Sigmoid colon (tissue), 7 donors: ENCODE measurements around the gene TUBB. TPM values are rescaled to one million over a fixed set of nuclear protein-coding genes. Genes with fewer than 3 reads are reported as not detected.

ENCODE experiments used
- DNase-seq: peaks from one replicate; pipeline ENCODE4 v3.0.0-alpha.2; 2019
- H3K27ac ChIP-seq, 4 donors: fragments of 200-600 bp; sonication (generic); one replicate each; pipeline ENCODE4 v1.5.1; 2016 to 2019; ENCODE audit warnings: mild to moderate bottlenecking in 1 of 4
- H3K27me3 ChIP-seq, 3 donors: fragments of 200-600 bp; sonication (generic); one replicate each; pipeline ENCODE4 v1.5.1; 2019; ENCODE audit warnings: mild to moderate bottlenecking in 1 of 3
- H3K36me3 ChIP-seq, 4 donors: fragments of 200-600 bp; sonication (generic); one replicate each; pipeline ENCODE4 v1.5.1; 2016 to 2019
- H3K4me1 ChIP-seq, 4 donors: fragments of 200-600 bp; sonication (generic); one replicate each; pipeline ENCODE4 v1.5.1; 2017 to 2019
- H3K4me3 ChIP-seq, 4 donors: fragments of 200-600 bp; sonication (generic); one replicate each; pipeline ENCODE4 v1.5.1; 2017 to 2019; ENCODE audit warnings: mild to moderate bottlenecking in 2 of 4, moderate library complexity in 1 of 4
- H3K9me3 ChIP-seq, 4 donors: fragments of 200-600 bp in 3 of 4; sonication (generic) in 3 of 4; one replicate each; pipeline versions ENCODE4 v1.5.1 to v1.6.1; 2013 to 2019
- CTCF ChIP-seq, 4 experiments: fragments of 450-650 bp in 3 of 4; fragments of 200-600 bp in 1 of 4; IDR thresholded peaks; one replicate each; pipeline ENCODE4 v1.5.1; 2016 to 2019; ENCODE audit warnings: antibody characterized with exemption in 4 of 4, mild to moderate bottlenecking in 3 of 4, moderate library complexity in 2 of 4
- EP300 ChIP-seq, 4 donors: sonication (generic); formaldehyde crosslinking; IDR thresholded peaks; one replicate each; pipeline ENCODE4 v1.6.1; 2017; ENCODE audit warnings: antibody characterized with exemption in 4 of 4
- POLR2A ChIP-seq, 2 donors: fragments of 450-650 bp; IDR thresholded peaks; one replicate each; pipeline ENCODE4 v1.6.1; 2016; ENCODE audit warnings: antibody characterized with exemption in 2 of 2, mild to moderate bottlenecking in 2 of 2, moderate library complexity in 2 of 2
- POLR2AphosphoS5 ChIP-seq, 4 donors: sonication (generic); formaldehyde crosslinking; IDR thresholded peaks; one replicate each; pipeline ENCODE4 v1.6.1; 2017; ENCODE audit warnings: antibody characterized with exemption in 4 of 4
- WGBS, 2 donors: extraction: QIAGEN DNeasy Blood & Tissue Kit; methylation state at CpG; one replicate each; pipeline ENCODE4 v1.1.7; 2013; 5-methylcytosine and 5-hydroxymethylcytosine counted together
- intact Hi-C: fragments of 100-400 bp; cut with DNase I; formaldehyde crosslinking; loops from one replicate; pipeline ENCODE4 v1.15.1; 2023
- polyA plus RNA-seq, 3 donors: library from polyadenylated mRNA; stranded (reverse); fragments of 200-250 nt; gene quantifications; one replicate each; pipeline ENCODE4 v1.2.3, GENCODE V29; 2013
- total RNA-seq, 4 donors: library from RNA; depleted of rRNA; stranded (reverse); fragments of >200 nt; gene quantifications; one replicate each; pipeline ENCODE4 v1.1.0, GENCODE V29; 2016
- donor health status: healthy with polysubstance abuse.
- donor health status: Bipolar disorder and iron deficiency.
- donor health status: healthy.

TUBB gene
- total and polyA plus RNA-seq, 7 donors = 96.1 to 306 (median 267) TPM

- WGBS, 2 donors = 30 to 62% methylated on average over 11 of the region's 11 CpGs
- H3K4me1 ChIP-seq = peaks cover 0 to 79% (median 73%) of the 10 kb centered on the region in 4 donors
- H3K36me3 ChIP-seq = peaks cover 2 to 25% (median 13%) of the 10 kb centered on the region in 4 donors
These were observed 37.7 kb upstream of the TUBB start for GRCh38 chr6:30682143-30683117.

GRCh38 chr6:30683183-30683979, 36.8 kb upstream of the TUBB start:
- H3K4me1 ChIP-seq = peaks cover 0 to 86% (median 81%) of the 10 kb centered on the region in 4 donors
- H3K9me3 ChIP-seq = no peaks in the 10 kb centered on the region
- 23 to 60% methylated on average over 7 of the region's 7 CpGs for WGBS, 2 donors
- peaks cover 0 to 16% (median 5%) of the 10 kb centered on the region in 4 donors for H3K36me3 ChIP-seq
- peak overlapping the region; percentile 63 to 87 (median 72) for H3K4me3 ChIP-seq
- intact Hi-C loops = loop anchor here (2.0 to 5.0 kb wide), 2 partner anchors 99 to 144 kb away; no protein-coding TSS in a partner anchor
- H3K27me3 ChIP-seq = no peaks in the 10 kb centered on the region
- H3K27ac ChIP-seq = peak overlapping the region; percentile 94 to 99 (median 98)
- DNase-seq = peak; percentile 72
- TF ChIP-seq EP300 (IDR thresholded peaks at IDR 0.05) = no peak
- TF ChIP-seq POLR2AphosphoS5 (IDR thresholded peaks at IDR 0.05) = no peak
- no peak for TF ChIP-seq POLR2A (IDR thresholded peaks at IDR 0.05)
- TF ChIP-seq CTCF (IDR thresholded peaks at IDR 0.05) = no peak

More at GRCh38 chr6:30682143-30683117, 37.7 kb upstream of the TUBB start:
- TF ChIP-seq EP300 (IDR thresholded peaks at IDR 0.05) (peak in 2 of 4 donors; percentile 9 to 21), POLR2AphosphoS5 (IDR thresholded peaks at IDR 0.05) (peak; percentile 87 to 93 (median 90)), POLR2A (IDR thresholded peaks at IDR 0.05) (peak; percentile 79 to 87), CTCF (IDR thresholded peaks at IDR 0.05) (no peak)
- Histone ChIP-seq H3K4me3 (peak overlapping the region; percentile 63 to 87 (median 72)), H3K9me3 (no peaks in the 10 kb centered on the region), H3K27me3 (no peaks in the 10 kb centered on the region), H3K27ac (peak overlapping the region; percentile 94 to 99 (median 98))
- DNase-seq = peak; percentile 94
- intact Hi-C loops = loop anchor here (2.0 to 5.0 kb wide), 2 partner anchors 100 to 145 kb away; no protein-coding TSS in a partner anchor

GRCh38 chr6:30683980-30684338, 36.2 kb upstream of the TUBB start:
- H3K4me3 ChIP-seq = peak overlapping the region; percentile 63 to 87 (median 72)
- H3K27me3 ChIP-seq = no peaks in the 10 kb centered on the region
- TF ChIP-seq CTCF (IDR thresholded peaks at IDR 0.05) = no peak
- TF ChIP-seq POLR2A (IDR thresholded peaks at IDR 0.05) = no peak
- TF ChIP-seq POLR2AphosphoS5 (IDR thresholded peaks at IDR 0.05) = no peak
- TF ChIP-seq EP300 (IDR thresholded peaks at IDR 0.05) = no peak
- DNase-seq = no peak
- H3K9me3 ChIP-seq = no peaks in the 10 kb centered on the region
- H3K36me3 ChIP-seq = peaks cover 0 to 10% (median 0%) of the 10 kb centered on the region in 4 donors
- WGBS, 2 donors = 19 to 42% methylated on average over 2 of the region's 2 CpGs
- H3K27ac ChIP-seq = peak overlapping the region; percentile 94 to 99 (median 98)
- peaks cover 0 to 87% (median 84%) of the 10 kb centered on the region in 4 donors for H3K4me1 ChIP-seq
- intact Hi-C loops = loop anchor here (2.0 to 5.0 kb wide), 2 partner anchors 99 to 143 kb away; no protein-coding TSS in a partner anchor

GRCh38 chr6:30684386-30685156, 35.6 kb upstream of the TUBB start:
- H3K4me3 ChIP-seq = peak overlapping the region; percentile 63 to 87 (median 72)
- DNase-seq = peak; percentile 85
- peaks cover 0 to 87% (median 84%) of the 10 kb centered on the region in 4 donors for H3K4me1 ChIP-seq
- TF ChIP-seq POLR2A (IDR thresholded peaks at IDR 0.05) = no peak
- TF ChIP-seq POLR2AphosphoS5 (IDR thresholded peaks at IDR 0.05) = peak in 1 of 4 donors; percentile 14
- no peak for TF ChIP-seq CTCF (IDR thresholded peaks at IDR 0.05)
- H3K27ac ChIP-seq = peak overlapping the region; percentile 94 to 99 (median 98)
- 31 to 67% methylated on average over 21 of the region's 21 CpGs for WGBS, 2 donors
- H3K36me3 ChIP-seq = peaks cover 0 to 9% (median 0%) of the 10 kb centered on the region in 4 donors
- intact Hi-C loops = loop anchor here (5.0 kb wide), 1 partner anchor 143 kb away; no protein-coding TSS in a partner anchor
- no peaks in the 10 kb centered on the region for H3K9me3 ChIP-seq
- no peaks in the 10 kb centered on the region for H3K27me3 ChIP-seq
